ENCODE data around the gene VCAM1.

Gene VCAM1

GRCh38 chr1:100724281-100724680 is 4.7 kb downstream of the VCAM1 start:
- no peak for DNase-seq (ENCODE audit: low read depth)

GRCh38 chr1:100730130-100730529 is 10.6 kb downstream of the VCAM1 start:
- peak; percentile 67 for DNase-seq (ENCODE audit: low read depth)

- DNase-seq (ENCODE audit: low read depth): no peak
Measured at GRCh38 chr1:100731309-100731708, 11.8 kb downstream of the VCAM1 start.

- DNase-seq (ENCODE audit: low read depth): no peak
Measured at GRCh38 chr1:100731758-100732157, 12.2 kb downstream of the VCAM1 start.

- peak; percentile 92 for DNase-seq (ENCODE audit: low read depth)
Measured at GRCh38 chr1:100734676-100735075, 15.1 kb downstream of the VCAM1 start.

DNA sequence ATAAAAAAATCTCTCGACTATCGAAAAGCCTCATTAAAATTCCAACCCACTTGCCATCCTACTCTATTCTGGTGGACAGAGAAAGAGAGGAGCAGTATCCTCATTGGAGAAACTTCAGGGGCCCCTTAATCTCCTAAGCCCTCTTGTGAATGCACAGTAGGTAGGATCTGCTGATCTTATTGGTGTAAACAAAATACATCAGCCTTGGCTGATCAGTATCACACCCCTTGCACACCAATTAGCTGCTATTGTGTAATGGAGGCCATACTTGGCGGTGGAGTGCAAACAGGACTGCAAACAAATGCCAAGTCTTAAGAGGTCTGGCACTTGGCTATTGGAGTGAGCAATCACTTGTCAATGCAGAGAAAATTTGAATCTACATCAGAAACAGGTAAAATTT is 15.7 kb downstream of the VCAM1 start:
- DNase-seq (ENCODE audit: low read depth): no peak

DNA sequence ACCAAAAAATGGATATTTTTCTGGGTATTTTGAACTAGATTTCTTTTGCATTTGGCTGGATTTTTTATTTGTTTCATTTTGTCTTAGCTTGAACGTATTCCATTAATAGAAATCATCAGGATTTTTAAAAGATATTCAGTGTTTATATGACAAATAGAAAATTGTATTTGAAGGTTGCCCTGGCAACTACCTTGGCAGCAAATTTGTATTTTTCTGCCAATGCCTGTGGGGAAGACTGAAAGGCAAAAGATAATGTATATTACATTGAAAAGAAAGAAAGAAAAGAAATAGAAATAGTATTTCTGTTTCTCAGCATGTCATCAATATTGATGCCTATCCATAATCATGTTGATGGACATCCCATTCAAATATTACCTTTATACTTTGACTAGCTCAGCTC is 16.8 kb downstream of the VCAM1 start:
- peak; percentile 40 for DNase-seq (ENCODE audit: low read depth)

GRCh38 chr1:100736746-100737145 is 17.2 kb downstream of the VCAM1 start:
- DNase-seq (ENCODE audit: low read depth): peak; percentile 76

- no peak for DNase-seq (ENCODE audit: low read depth)
Measured at GRCh38 chr1:100746542-100746932, 27.0 kb downstream of the VCAM1 start.

- DNase-seq (ENCODE audit: low read depth): no peak
Measured at GRCh38 chr1:100747771-100748170, 28.2 kb downstream of the VCAM1 start.

- no peak for DNase-seq (ENCODE audit: low read depth)
Measured at GRCh38 chr1:100750005-100750885, 30.7 kb downstream of the VCAM1 start.

GRCh38 chr1:100752791-100753190 is 33.2 kb downstream of the VCAM1 start:
- DNase-seq (ENCODE audit: low read depth): no peak

DNA sequence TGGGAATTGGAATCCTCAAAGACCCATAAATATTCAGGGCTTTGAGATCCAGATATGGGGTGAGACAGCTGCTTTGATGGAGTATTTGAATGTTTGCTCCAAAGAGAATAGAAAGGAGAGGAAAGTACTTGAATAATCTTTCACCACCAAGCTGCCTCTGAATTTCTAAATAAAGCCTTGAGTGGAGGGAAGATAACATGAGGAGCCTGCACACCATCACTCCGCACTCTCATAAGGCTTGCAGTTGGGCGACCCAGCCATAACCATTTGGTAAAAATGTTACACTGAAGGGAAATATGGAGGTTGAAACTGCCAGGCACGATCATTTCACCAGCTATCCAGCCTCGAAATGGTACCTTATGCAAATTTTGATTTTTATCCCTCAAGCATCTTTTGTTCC is 38.4 kb downstream of the VCAM1 start:
- DNase-seq (ENCODE audit: low read depth): no peak

GRCh38 chr1:100759188-100759587 is 39.6 kb downstream of the VCAM1 start:
- DNase-seq (ENCODE audit: low read depth): no peak

DNA sequence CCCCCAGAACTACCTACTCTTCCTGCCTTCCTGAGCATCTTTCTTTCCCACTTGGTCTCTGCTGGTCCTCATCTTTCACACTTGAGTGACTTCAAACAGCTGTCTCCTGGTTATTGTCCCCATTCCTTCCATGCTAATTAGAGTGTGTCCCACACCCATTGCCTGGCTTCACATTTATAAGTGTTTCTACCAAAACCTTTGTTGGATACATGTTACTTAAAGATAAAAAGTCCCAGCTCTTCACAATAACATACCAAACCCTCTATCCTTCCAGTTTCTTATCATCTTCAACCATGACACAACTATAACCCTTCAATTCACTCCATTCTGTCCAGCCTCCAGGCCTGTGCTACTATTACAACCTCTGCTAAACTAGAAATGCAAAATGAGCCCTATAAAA is 41.0 kb downstream of the VCAM1 start:
- no peak for DNase-seq (ENCODE audit: low read depth)

DNA sequence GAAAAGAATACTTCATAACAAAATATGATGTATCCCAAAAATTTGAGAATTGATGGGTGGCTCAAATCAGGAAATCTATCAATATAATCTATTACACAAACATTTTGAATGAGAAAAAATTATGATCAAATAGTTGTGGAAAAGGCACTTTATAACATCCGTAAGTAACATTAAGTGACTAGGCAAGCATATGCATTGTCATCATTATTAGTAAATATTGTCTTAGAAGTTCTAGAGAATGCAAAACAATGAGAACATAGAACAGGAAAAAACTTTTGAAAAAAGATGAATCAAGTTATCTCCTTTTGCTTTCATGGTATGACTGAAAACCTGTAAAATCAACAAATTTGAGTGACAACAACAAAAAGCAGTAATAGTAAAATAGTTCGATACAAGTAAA is 42.9 kb downstream of the VCAM1 start:
- no peak for DNase-seq (ENCODE audit: low read depth)

- peak; percentile 59 for DNase-seq (ENCODE audit: low read depth)
Measured at GRCh38 chr1:100767176-100767890, 47.8 kb downstream of the VCAM1 start.

- no peak for DNase-seq (ENCODE audit: low read depth)
Measured at GRCh38 chr1:100769323-100769722, 49.8 kb downstream of the VCAM1 start.

DNA sequence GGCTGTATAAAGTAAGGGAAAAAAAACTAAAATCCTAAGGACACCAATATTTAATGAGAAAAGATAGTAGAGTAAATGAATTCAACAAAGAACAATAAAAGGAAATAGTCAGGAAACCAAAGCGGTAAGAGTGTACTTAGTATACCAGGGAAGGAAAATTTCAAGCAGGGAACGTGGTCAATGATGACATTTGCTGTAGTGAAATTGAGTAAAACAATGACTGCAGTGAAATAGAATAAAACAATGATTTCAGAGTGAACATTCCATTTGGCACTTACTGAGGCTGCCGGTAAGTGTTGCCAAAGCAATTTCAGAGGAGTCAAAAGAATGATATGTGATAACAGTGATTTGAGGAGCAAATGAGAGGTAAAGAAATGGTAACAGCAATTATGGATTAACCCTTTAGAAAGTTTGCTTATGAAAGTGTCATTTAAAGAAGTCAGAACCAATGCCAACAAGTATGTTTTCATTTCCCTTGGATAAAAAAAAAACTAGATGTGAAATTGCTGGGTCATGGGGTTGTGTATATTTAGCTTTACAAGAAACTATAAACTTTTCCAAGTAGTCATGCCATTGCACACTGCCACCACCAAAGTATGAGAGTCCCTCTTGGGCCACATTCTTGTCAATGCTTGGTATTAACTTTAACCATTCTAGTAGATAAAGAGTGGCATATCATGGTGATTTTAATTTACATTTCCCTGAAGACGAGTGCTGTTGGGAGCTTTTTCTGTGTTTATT is 50.5 kb downstream of the VCAM1 start:
- peak; percentile 37 for DNase-seq (ENCODE audit: low read depth)

DNA sequence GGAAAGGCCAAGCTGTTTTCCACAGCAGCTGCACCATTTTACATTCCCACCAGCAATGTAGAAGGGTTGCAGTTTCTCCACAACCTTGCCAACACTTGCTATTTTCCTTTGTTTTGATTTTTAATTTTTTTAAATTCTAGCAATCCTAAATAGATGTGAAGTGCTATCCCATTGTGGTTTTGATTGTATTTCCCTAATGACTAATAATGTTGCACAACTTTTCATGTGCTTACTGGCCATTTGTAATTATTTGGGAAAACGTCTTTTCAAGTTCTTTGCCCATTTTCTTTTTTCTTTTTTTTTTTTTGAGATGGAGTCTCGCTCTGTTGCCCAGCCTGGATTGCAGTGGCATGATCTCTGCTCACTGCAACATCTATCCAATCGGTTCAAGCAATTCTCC is 53.9 kb downstream of the VCAM1 start:
- peak; percentile 31 for DNase-seq (ENCODE audit: low read depth)

GRCh38 chr1:100774370-100774769 is 54.8 kb downstream of the VCAM1 start:
- DNase-seq (ENCODE audit: low read depth): no peak

DNA sequence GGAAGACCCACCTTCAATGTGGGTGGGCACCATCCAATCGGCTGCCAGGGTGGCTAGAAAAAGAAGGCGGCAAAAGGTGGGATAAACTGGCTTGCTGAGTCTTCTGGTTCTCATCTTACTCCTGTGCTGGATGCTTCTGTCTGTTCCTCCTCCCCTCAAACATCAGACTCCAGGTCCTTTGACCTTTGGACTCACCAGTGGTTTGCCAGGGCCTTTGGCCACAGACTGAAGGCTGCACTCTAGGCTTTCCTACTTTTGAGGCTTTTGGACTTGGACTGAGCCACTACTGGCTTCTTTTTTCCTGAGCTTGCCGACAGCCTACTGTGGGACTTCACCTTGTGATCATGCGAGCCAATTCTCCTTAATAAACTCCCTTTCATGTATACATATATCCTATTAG is 55.9 kb downstream of the VCAM1 start:
- no peak for DNase-seq (ENCODE audit: low read depth)

- DNase-seq (ENCODE audit: low read depth): no peak
Measured at GRCh38 chr1:100778748-100779147, 59.2 kb downstream of the VCAM1 start.

All from EH (cell line).